H9 (cell line): Measurements from ENCODE around the gene SNRNP200. TPM values are rescaled to one million over a fixed set of nuclear protein-coding genes. Genes with fewer than 3 reads are reported as not detected.

Experiments used
- DNase-seq: peaks from one replicate; pipeline ENCODE4 v3.0.0-alpha.2; 2017
- H2AFZ ChIP-seq: one replicate; pipeline ENCODE4 v1.6.1; 2013; ENCODE audit warnings: mild to moderate bottlenecking, low read length, control low read depth, moderate library complexity
- H2AK5ac ChIP-seq: 2 replicates; pipeline ENCODE4 v1.6.1; 2013; ENCODE audit warnings: low read length, control low read depth, mixed read lengths; ENCODE audit not compliant: insufficient read length
- H2BK120ac ChIP-seq: one replicate; pipeline ENCODE4 v1.6.1; 2013; ENCODE audit warnings: low read depth, mild to moderate bottlenecking, low read length, control low read depth, inconsistent platforms; ENCODE audit not compliant: poor library complexity, severe bottlenecking
- H2BK12ac ChIP-seq: 2 replicates; pipeline ENCODE4 v1.6.1; 2013; ENCODE audit warnings: low read length, control low read depth, mixed read lengths, low read depth; ENCODE audit not compliant: insufficient read length
- H2BK15ac ChIP-seq: 2 replicates; pipeline ENCODE4 v1.6.1; 2013; ENCODE audit warnings: low read depth, low read length, control low read depth
- H2BK20ac ChIP-seq: one replicate; pipeline ENCODE4 v1.6.1; 2013; ENCODE audit warnings: low read depth, mild to moderate bottlenecking, low read length, control low read depth, inconsistent platforms; ENCODE audit not compliant: poor library complexity, severe bottlenecking
- H2BK5ac ChIP-seq: 2 replicates; pipeline ENCODE4 v1.6.1; 2013; ENCODE audit warnings: low read length, control low read depth, mixed read lengths; ENCODE audit not compliant: insufficient read length
- H3K14ac ChIP-seq: 2 replicates; pipeline ENCODE4 v1.6.1; 2013; ENCODE audit warnings: low read length, control low read depth; ENCODE audit not compliant: insufficient read depth
- H3K18ac ChIP-seq: 2 replicates; pipeline ENCODE4 v1.6.1; 2013; ENCODE audit warnings: low read depth, mild to moderate bottlenecking, mixed read lengths, low read length, control low read depth; ENCODE audit not compliant: insufficient read length
- H3K23ac ChIP-seq: 2 replicates; pipeline ENCODE4 v1.6.1; 2013; ENCODE audit warnings: low read length, control low read depth, mixed read lengths, low read depth; ENCODE audit not compliant: insufficient read length
- H3K23me2 ChIP-seq: 2 replicates; pipeline ENCODE4 v1.6.1; 2013; ENCODE audit warnings: low read depth, mild to moderate bottlenecking, mixed read lengths, low read length, control low read depth; ENCODE audit not compliant: insufficient read length, poor library complexity, severe bottlenecking
- H3K27ac ChIP-seq: 2 replicates; pipeline ENCODE4 v1.5.1; 2013; ENCODE audit warnings: low read length, control low read depth, mixed read lengths, low read depth; ENCODE audit not compliant: insufficient read length
- H3K27me3 ChIP-seq: 2 replicates; pipeline ENCODE4 v1.6.1; 2013; ENCODE audit warnings: low read length, control low read depth, inconsistent platforms; ENCODE audit not compliant: insufficient read depth
- H3K4ac ChIP-seq: 2 replicates; pipeline ENCODE4 v1.6.1; 2013; ENCODE audit warnings: low read depth, mild to moderate bottlenecking, control low read depth, inconsistent platforms, low read length, moderate library complexity
- H3K4me1 ChIP-seq: 2 replicates; pipeline ENCODE4 v1.6.1; 2013; ENCODE audit warnings: low read length, control low read depth, inconsistent platforms; ENCODE audit not compliant: insufficient read depth
- H3K4me2 ChIP-seq: 2 replicates; pipeline ENCODE4 v1.6.1; 2013; ENCODE audit warnings: low read length, control low read depth, mixed read lengths; ENCODE audit not compliant: insufficient read length, insufficient read depth
- H3K56ac ChIP-seq: 2 replicates; pipeline ENCODE4 v1.6.1; 2013; ENCODE audit warnings: low read depth, mild to moderate bottlenecking, mixed read lengths, low read length, control low read depth; ENCODE audit not compliant: insufficient read length
- H3K79me1 ChIP-seq: 2 replicates; pipeline ENCODE4 v1.6.1; 2013; ENCODE audit warnings: low read depth, mild to moderate bottlenecking, moderate library complexity, low read length, control low read depth, inconsistent platforms; ENCODE audit not compliant: insufficient read depth, poor library complexity, severe bottlenecking
- H3K79me2 ChIP-seq: 2 replicates; pipeline ENCODE4 v1.6.1; 2013; ENCODE audit warnings: low read length, control low read depth, inconsistent platforms; ENCODE audit not compliant: insufficient read depth
- H3K9ac ChIP-seq: 2 replicates; pipeline ENCODE4 v1.6.1; 2013; ENCODE audit warnings: low read length, control low read depth, mixed read lengths; ENCODE audit not compliant: insufficient read length; ENCODE audit errors: extremely low read depth
- H3K9me3 ChIP-seq: one replicate; pipeline ENCODE4 v1.6.1; 2013; ENCODE audit warnings: low read depth, low read length, inconsistent platforms; ENCODE audit not compliant: control insufficient read depth
- H3T11ph ChIP-seq: one replicate; pipeline ENCODE4 v1.6.1; 2013; ENCODE audit warnings: mild to moderate bottlenecking, low read length, control low read depth, inconsistent platforms
- H4K20me1 ChIP-seq: one replicate; pipeline ENCODE4 v1.6.1; 2013; ENCODE audit not compliant: control insufficient read depth, insufficient read length, insufficient read depth
- H4K5ac ChIP-seq: 2 replicates; pipeline ENCODE4 v1.6.1; 2013; ENCODE audit warnings: low read depth, mild to moderate bottlenecking, mixed read lengths, low read length, control low read depth; ENCODE audit not compliant: insufficient read length
- H4K8ac ChIP-seq: replicated peaks from 2 replicates; pipeline ENCODE4 v1.6.1; 2013; ENCODE audit warnings: low read length, control low read depth, mixed read lengths, low read depth; ENCODE audit not compliant: insufficient read length
- H4K91ac ChIP-seq: 2 replicates; pipeline ENCODE4 v1.6.1; 2013; ENCODE audit warnings: low read depth, mild to moderate bottlenecking, moderate library complexity, mixed read lengths, low read length, control low read depth; ENCODE audit not compliant: insufficient read length
- H3K27ac Mint-ChIP-seq, 3 experiments: 2 replicates in 2 of 3; 3 replicates in 1 of 3; pipeline ENCODE4 v1.8.0; 2020 to 2021; ENCODE audit warnings: mixed read lengths in 3 of 3, mild to moderate bottlenecking in 1 of 3, moderate library complexity in 1 of 3
- H3K27me3 Mint-ChIP-seq: 2 replicates; pipeline ENCODE4 v1.8.0; 2021; ENCODE audit warnings: low read depth, mild to moderate bottlenecking, moderate library complexity, mixed read lengths
- H3K36me3 Mint-ChIP-seq, 3 experiments: 2 replicates in 2 of 3; 3 replicates in 1 of 3; pipeline ENCODE4 v1.8.0; 2020 to 2021; ENCODE audit warnings: low read depth in 3 of 3, mixed read lengths in 3 of 3; ENCODE audit not compliant: insufficient read depth in 1 of 3
- H3K4me1 Mint-ChIP-seq, 2 experiments: 2 replicates each; pipeline ENCODE4 v1.8.0; 2020; ENCODE audit warnings: mixed read lengths in 2 of 2
- H3K4me3 Mint-ChIP-seq, 2 experiments: 2 replicates in 1 of 2; 3 replicates in 1 of 2; pipeline ENCODE4 v1.8.0; 2020 to 2021; ENCODE audit warnings: mild to moderate bottlenecking in 2 of 2, mixed read lengths in 2 of 2, moderate library complexity in 1 of 2
- H3K9me3 Mint-ChIP-seq, 2 experiments: 2 replicates in 1 of 2; 3 replicates in 1 of 2; pipeline ENCODE4 v1.8.0; 2020; ENCODE audit warnings: mild to moderate bottlenecking in 2 of 2, mixed read lengths in 2 of 2, moderate library complexity in 1 of 2
- CTCF ChIP-seq: fragments of 200-600 bp; sonication (generic); conservative IDR thresholded peaks from 3 replicates; pipeline ENCODE4 v1.8.0; 2021; ENCODE audit warnings: antibody characterized with exemption, mild to moderate bottlenecking
- WGBS: extraction: QIAGEN DNeasy Blood & Tissue Kit; methylation state at CpG from one replicate; pipeline ENCODE4 v1.1.7; 2013; ENCODE audit warnings: missing lambda C conversion rate, low lambda C conversion rate, mixed read lengths; ENCODE audit not compliant: insufficient read length; ENCODE audit errors: extremely low coverage; 5-methylcytosine and 5-hydroxymethylcytosine counted together
- total RNA-seq: library from RNA; stranded (reverse); gene quantifications from 2 replicates; pipeline ENCODE4 v1.2.1, GENCODE V29; 2021

Gene SNRNP200
- total RNA-seq, 1 experiment from 2014 or later = 215 TPM

- Histone ChIP-seq H3K56ac (no peak overlapping the region), H3K23ac (no peak overlapping the region), H2BK5ac (no peak overlapping the region), H4K5ac (no peak overlapping the region), H3K27me3 (no peaks in the 10 kb centered on the region), H4K20me1 (no peaks in the 10 kb centered on the region), H3K18ac (no peak overlapping the region), H3K9ac (no peak overlapping the region), H3K4ac (no peak overlapping the region), H3K4me2 (no peak overlapping the region), H2AFZ (no peak overlapping the region), H2BK12ac (no peak overlapping the region), H2BK20ac (no peak overlapping the region), H2BK120ac (no peak overlapping the region), H3K79me2 (no peaks in the 10 kb centered on the region; the same call in 1 of the 2 replicates), H3K27ac (no peak overlapping the region), H2BK15ac (no peak overlapping the region), H4K91ac (no peak overlapping the region), H3K79me1 (no peaks in the 10 kb centered on the region), H3T11ph (no peak overlapping the region), H3K23me2 (no peaks in the 10 kb centered on the region), H2AK5ac (no peak overlapping the region), H3K9me3 (no peaks in the 10 kb centered on the region), H4K8ac (no peak overlapping the region), H3K14ac (no peak overlapping the region), H3K4me1 (no peaks in the 10 kb centered on the region)
- TF ChIP-seq CTCF = no peak
- H3K36me3 Mint-ChIP-seq = peaks cover 50 to 93% (median 90%) of the 10 kb centered on the region in 3 experiments; a peak in 6 of 7 replicates
- H3K9me3 Mint-ChIP-seq = no peaks in the 10 kb centered on the region
- H3K4me3 Mint-ChIP-seq = no peak overlapping the region
- no peaks in the 10 kb centered on the region for H3K4me1 Mint-ChIP-seq
- no peak overlapping the region for H3K27ac Mint-ChIP-seq
- no peaks in the 10 kb centered on the region for H3K27me3 Mint-ChIP-seq
- no peak for DNase-seq
- WGBS = no CpG with 5 or more reads among the region's 6 CpGs
These were observed 40.6 kb upstream of the SNRNP200 start for GRCh38 chr2:96345868-96346462.
